Measurements from ENCODE around the gene C1orf105. TPM values are rescaled to one million over a fixed set of nuclear protein-coding genes. Genes with fewer than 3 reads are reported as not detected.

C1orf105 gene
- total RNA-seq, 1 experiment from 2014 or later: not detected

DNA sequence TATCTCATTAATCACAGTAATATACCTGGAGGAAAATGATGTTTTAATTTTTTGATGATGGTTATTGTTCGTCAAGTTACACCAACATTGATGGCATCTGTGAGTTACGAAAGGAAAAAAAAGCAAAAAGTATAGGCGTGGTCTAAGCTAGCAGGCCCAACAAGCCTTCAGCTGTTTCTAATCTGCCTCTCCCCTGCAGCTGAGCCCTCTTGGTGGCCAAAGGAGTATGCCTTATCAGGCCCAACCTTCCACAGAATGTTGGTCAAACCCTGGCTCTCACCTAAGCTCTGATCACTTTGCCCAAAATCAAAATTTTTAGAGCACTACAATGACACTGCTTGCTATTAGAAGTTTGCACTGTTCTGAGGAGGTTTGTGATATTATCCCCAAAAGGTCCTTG lies 4.9 kb downstream of the C1orf105 start (continued):
- TF ChIP-seq ZNF281 (CRISPR knock-in tag; IDR thresholded peaks at IDR 0.05): no peak
- TF ChIP-seq RELA (CRISPR knock-in tag; IDR thresholded peaks at IDR 0.05; ENCODE audit: borderline replicate concordance): no peak
- no peak for TF ChIP-seq NFE2L1 (CRISPR knock-in tag; IDR thresholded peaks at IDR 0.05)

DNA sequence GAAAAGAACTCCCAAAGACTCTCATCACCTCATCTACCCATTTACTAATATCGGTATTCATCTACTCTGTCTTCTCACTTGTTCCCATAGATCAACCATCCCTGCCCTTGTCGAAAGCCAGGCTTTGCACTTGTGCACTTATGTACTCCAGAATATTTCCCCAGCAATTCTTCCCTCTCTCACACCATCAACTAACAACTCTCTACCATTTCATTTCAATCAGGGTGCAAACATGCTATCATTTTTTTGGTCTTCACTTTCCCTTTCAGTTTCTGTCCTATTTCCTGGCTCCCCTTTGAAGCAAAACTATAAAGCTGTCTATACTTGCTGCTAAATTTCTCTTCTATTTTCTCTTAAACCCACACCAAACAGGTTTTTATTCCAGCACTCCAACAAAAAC lies 6.7 kb downstream of the C1orf105 start:
- Mint-ChIP-seq H3K9me3 (no peaks in the 10 kb centered on the region), H3K4me3 (no peak overlapping the region), H3K27me3 (ENCODE audit: low read depth) (no peaks in the 10 kb centered on the region), H3K36me3 (no peaks in the 10 kb centered on the region), H3K27ac (no peak overlapping the region), H3K4me1 (peaks cover 17% of the 10 kb centered on the region)
- ATAC-seq (no peak), DNase-seq (ENCODE audit: low spot score) (no peak)
- ChIA-PET POLR2A (no interaction called here), CTCF (interaction anchor here (1.4 to 1.9 kb wide), 3 partner anchors 27 to 425 kb away, joined by 4 to 7 read pairs (median 5); no protein-coding TSS in a partner anchor)
- no peak for TF ChIP-seq ZNF219 (CRISPR knock-in tag; IDR thresholded peaks at IDR 0.05; ENCODE audit: borderline replicate concordance)
- no peak for TF ChIP-seq FOXK1 (CRISPR knock-in tag; IDR thresholded peaks at IDR 0.05)
- TF ChIP-seq, protein P1, sequence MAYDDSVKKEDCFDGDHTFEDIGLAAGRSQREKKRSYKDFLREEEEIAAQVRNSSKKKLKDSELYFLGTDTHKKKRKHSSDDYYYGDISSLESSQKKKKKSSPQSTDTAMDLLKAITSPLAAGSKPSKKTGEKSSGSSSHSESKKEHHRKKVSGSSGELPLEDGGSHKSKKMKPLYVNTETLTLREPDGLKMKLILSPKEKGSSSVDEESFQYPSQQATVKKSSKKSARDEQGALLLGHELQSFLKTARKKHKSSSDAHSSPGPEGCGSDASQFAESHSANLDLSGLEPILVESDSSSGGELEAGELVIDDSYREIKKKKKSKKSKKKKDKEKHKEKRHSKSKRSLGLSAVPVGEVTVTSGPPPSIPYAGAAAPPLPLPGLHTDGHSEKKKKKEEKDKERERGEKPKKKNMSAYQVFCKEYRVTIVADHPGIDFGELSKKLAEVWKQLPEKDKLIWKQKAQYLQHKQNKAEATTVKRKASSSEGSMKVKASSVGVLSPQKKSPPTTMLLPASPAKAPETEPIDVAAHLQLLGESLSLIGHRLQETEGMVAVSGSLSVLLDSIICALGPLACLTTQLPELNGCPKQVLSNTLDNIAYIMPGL (CRISPR knock-in tag; IDR thresholded peaks at IDR 0.05): no peak
- TF ChIP-seq E2F5 (CRISPR knock-in tag; IDR thresholded peaks at IDR 0.05): no peak
- TF ChIP-seq GTF2I (CRISPR knock-in tag; conservative IDR thresholded peaks at IDR 0.05): no peak
- no peak for TF ChIP-seq ZNF396 (CRISPR knock-in tag; IDR thresholded peaks at IDR 0.05; ENCODE audit: borderline replicate concordance)
- TF ChIP-seq, protein P2, sequence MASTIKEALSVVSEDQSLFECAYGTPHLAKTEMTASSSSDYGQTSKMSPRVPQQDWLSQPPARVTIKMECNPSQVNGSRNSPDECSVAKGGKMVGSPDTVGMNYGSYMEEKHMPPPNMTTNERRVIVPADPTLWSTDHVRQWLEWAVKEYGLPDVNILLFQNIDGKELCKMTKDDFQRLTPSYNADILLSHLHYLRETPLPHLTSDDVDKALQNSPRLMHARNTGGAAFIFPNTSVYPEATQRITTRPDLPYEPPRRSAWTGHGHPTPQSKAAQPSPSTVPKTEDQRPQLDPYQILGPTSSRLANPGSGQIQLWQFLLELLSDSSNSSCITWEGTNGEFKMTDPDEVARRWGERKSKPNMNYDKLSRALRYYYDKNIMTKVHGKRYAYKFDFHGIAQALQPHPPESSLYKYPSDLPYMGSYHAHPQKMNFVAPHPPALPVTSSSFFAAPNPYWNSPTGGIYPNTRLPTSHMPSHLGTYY (CRISPR knock-in tag; IDR thresholded peaks at IDR 0.05): no peak
- TF ChIP-seq IRF2 (CRISPR knock-in tag; IDR thresholded peaks at IDR 0.05; ENCODE audit: borderline replicate concordance, low read depth): no peak
- no peak for TF ChIP-seq GRHL2 (CRISPR knock-in tag; IDR thresholded peaks at IDR 0.05; ENCODE audit: insufficient replicate concordance, severe bottlenecking)
- no peak for TF ChIP-seq E2F4 (CRISPR knock-in tag; IDR thresholded peaks at IDR 0.05; ENCODE audit: borderline replicate concordance, low read depth)
- TF ChIP-seq RELA (CRISPR knock-in tag; IDR thresholded peaks at IDR 0.05; ENCODE audit: borderline replicate concordance): no peak
- TF ChIP-seq, protein P3, sequence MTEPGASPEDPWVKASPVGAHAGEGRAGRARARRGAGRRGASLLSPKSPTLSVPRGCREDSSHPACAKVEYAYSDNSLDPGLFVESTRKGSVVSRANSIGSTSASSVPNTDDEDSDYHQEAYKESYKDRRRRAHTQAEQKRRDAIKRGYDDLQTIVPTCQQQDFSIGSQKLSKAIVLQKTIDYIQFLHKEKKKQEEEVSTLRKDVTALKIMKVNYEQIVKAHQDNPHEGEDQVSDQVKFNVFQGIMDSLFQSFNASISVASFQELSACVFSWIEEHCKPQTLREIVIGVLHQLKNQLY (CRISPR knock-in tag; IDR thresholded peaks at IDR 0.05): no peak
- TF ChIP-seq CDX4 (CRISPR knock-in tag; IDR thresholded peaks at IDR 0.05; ENCODE audit: borderline replicate concordance): no peak
- TF ChIP-seq, protein P4, sequence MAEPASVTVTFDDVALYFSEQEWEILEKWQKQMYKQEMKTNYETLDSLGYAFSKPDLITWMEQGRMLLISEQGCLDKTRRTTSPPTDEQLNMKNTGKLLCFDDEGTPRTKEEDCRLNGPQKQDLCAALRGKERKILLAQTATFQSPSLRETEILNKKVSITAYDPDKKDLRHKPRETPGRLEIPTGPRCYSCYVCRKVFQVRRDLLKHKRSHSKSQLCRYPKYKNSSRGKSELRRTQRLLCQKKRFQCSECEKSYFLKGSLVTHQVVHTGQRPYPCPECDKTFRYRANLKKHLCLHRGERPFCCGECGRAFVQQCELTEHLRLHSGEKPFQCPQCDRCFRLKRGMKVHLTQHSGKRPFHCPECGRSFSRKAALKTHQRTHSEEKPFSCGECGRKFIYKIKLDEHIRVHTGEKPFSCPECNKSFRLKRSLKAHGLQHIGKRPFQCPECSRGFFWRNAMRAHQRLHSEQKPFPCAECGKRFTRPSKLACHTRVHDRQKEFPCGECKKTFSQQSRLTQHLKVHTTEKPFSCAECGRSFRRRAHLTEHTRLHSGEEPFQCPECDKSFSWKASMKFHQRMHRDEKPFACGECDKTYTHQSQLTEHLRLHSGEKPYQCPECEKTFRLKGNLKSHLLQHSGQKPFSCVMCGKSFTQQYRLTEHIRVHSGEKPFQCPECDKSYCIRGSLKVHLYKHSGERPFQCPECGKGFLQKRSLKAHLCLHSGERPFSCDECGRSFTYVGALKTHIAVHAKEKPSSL (CRISPR knock-in tag; conservative IDR thresholded peaks at IDR 0.05): no peak
- no peak for TF ChIP-seq ESRRA (CRISPR knock-in tag; IDR thresholded peaks at IDR 0.05; ENCODE audit: borderline replicate concordance)
- TF ChIP-seq ZNF263 (CRISPR knock-in tag; IDR thresholded peaks at IDR 0.05; ENCODE audit: low read depth): no peak
- no peak for TF ChIP-seq RORB (CRISPR knock-in tag; IDR thresholded peaks at IDR 0.05)
